SU-DHL-6 (cell line): ENCODE results near the gene DOK7.

Experiments used
- EZH2phosphoT487 ChIP-seq: fragments of 200-600 bp; sonication (generic), shearing (Covaris generic); conservative IDR thresholded peaks from 2 replicates; pipeline ENCODE4 v1.6.1; 2018; ENCODE audit warnings: mild to moderate bottlenecking, antibody characterized with exemption, low read length, moderate library complexity, mixed read lengths
- TF ChIP-seq, protein P1 (sequence below): fragments of 200-600 bp; sonication (generic); IDR thresholded peaks from one replicate; pipeline ENCODE4 v1.5.1; 2017; ENCODE audit warnings: antibody characterized with exemption, mild to moderate bottlenecking, low read length, moderate library complexity; ENCODE audit not compliant: insufficient read depth, poor library complexity, severe bottlenecking

DNA sequence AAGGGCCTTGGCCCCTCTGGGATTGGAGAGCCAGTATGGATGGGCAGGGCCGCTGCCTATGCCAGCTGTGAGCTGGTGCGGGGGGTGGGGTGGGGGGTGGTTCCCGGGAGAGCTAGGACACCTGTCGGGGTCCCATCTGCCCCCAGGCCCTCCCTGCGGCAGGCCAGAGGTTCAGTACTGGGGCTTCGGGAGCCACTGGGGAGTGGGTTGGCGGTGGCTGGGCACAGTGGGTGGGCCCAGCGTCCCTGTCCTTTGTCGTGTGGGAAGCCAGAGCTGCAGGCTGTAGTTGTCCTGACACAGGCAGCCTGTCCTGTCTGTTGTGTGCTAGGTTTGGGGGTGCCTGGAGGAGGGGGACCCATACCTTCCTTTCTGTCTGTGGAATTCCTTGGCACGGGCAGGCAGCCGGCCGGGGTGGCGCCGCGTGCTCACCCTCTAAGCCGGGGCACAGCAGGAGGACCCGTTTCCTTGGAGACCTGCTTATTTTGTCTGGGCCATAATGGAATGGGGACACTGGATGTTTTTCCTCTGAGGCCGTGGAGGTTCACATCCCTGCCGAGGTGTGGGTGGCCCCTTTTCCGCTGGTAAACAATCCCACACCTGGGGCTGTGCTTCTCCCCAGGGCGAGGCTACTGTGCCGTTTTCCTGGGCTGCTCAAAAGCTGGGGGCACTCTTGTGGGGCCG is 14.8 kb downstream of the DOK7 start:
- TF ChIP-seq, protein P1, sequence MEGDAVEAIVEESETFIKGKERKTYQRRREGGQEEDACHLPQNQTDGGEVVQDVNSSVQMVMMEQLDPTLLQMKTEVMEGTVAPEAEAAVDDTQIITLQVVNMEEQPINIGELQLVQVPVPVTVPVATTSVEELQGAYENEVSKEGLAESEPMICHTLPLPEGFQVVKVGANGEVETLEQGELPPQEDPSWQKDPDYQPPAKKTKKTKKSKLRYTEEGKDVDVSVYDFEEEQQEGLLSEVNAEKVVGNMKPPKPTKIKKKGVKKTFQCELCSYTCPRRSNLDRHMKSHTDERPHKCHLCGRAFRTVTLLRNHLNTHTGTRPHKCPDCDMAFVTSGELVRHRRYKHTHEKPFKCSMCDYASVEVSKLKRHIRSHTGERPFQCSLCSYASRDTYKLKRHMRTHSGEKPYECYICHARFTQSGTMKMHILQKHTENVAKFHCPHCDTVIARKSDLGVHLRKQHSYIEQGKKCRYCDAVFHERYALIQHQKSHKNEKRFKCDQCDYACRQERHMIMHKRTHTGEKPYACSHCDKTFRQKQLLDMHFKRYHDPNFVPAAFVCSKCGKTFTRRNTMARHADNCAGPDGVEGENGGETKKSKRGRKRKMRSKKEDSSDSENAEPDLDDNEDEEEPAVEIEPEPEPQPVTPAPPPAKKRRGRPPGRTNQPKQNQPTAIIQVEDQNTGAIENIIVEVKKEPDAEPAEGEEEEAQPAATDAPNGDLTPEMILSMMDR: no peak
- no peak for TF ChIP-seq EZH2phosphoT487
